DMS53 treated with DMSO at 0.1 percent for 48 hours (cell line): ENCODE measurements around the gene RAPGEF6.
A peak's percentile ranks its signal among the peaks of the same experiment; 100 is the strongest.

Experiments used
- DNase-seq: peaks from one replicate; lab custom pipeline; 2025; ENCODE audit not compliant: unreplicated experiment; lab: John Stamatoyannopoulos, UW

Gene RAPGEF6

DNA sequence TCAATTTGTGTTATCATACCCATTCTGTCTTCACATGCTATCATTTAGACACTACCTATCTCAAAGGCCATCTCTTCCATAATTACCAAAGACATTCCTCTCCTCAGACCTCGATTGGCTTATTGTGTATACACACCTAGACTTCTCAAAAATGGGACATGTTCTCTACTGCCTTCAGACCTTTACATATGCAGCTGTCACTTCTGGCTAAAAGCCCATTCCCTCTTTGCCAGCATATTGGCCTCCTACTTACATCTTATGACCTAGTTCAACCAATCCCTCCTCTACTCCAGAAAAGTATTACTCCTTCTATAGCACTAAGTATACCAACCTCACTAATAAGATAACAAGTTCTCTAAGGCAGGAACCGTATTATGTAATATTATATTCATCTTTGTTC is 84.4 kb downstream of the RAPGEF6 start:
- DNase-seq: no peak

DNA sequence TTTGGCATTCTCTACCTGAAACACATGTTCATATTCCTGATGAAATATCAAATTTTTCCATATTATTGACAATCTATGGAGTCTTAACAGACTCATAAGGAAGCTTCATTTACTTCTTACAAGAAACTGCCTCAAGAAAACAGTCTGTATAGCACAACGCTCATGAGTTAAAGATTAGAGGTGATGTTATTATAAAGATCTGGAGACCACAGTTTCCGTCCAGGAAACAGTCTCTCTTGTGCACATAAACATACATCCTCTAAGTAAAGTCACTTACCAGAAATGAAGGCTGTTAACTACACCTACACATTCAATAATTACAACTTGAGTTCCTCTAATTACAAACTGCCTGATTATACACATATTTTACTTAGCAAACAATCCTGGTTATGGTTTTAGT is 86.9 kb downstream of the RAPGEF6 start:
- DNase-seq: no peak

DNA sequence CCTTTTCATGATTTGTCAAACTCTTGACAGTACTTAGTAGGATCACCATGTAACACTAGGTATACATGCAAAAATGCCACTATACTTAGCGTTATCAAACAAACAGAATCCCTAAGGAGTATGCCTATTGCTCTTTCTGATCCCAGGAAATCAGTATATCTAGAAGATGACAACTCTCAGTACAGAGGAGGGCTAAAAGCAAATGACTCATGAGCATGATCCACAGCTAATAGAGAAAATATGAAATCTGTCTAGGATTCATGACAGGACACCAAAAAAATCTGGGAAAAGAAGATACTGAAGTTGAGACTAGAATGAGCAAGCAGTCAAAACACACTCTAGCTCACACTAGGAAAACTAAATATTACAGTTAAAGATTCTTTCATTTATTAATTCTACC is 89.2 kb downstream of the RAPGEF6 start:
- no peak for DNase-seq

DNA sequence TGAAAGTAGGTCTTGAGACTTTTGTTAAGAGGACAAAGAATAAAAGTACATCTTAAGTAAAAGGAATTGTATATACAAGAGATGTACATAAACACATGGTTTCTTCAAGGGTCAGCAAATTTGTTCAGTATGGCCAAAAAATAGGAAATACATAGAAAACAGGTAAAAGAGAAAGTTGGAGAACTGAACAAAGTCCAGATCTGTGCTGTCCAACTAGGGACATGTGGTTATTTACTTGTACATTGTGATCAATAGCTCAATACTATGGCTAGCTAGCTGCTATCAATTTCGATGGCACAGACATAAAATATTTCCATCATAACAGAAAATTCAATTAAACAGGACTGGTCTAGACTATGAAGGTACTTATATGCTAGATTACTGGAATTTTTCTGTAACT is 92.3 kb downstream of the RAPGEF6 start:
- no peak for DNase-seq

DNA sequence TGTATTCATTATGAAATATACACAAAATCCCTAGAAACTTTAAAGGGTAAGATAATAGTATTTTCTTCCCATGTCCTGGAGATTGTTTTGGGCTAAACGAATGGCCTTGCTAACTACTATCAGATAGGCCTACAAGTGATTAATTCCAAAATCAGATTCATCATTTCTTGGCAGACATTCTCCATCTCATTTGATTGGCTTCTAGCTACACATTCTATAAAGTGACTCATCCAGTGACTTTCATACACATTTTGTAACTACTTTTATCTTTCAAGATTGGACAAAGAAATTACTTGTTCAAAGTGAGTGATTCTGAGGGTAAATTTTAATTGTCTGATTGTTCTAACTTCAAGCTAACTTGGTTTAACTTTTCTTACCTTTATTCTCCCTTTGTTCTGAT is 93.3 kb downstream of the RAPGEF6 start:
- no peak for DNase-seq

DNA sequence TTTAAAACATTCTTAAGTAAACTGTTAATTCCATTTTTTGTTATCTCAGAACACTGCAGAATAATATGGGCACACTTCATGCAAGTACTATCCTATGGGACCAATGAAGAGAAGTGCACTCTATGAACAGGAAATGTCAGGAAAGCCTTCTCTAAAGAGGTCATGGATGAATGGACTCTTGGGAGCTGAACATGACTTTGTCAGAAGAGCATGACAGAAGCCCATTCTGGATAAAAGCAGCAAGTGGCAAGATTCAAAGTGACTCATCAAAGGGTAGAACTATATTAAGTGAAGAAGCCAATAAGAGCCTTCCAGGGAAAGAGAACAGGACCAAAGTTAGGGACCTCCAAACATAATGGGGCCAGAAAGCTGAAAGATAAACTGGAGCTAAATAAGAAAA is 94.0 kb downstream of the RAPGEF6 start:
- DNase-seq: peak; percentile 96

DNA sequence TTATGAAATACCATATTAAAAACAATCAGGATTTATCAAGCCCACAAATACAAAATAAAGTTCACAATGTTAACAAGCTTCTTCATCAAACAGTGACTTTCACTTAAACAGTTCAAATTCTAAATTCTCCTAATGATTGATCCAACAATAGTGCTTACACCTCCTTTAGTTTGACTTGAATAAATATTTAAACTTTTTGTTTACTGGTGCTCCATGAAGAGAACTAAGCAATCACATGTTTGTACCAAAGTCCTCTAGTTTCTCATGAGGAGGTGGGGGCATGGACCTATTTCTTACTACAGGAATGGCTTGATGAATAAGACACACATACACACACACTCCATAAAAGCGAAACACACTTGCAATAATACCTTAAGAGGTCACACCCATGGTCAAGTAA is 95.8 kb downstream of the RAPGEF6 start:
- no peak for DNase-seq

DNA sequence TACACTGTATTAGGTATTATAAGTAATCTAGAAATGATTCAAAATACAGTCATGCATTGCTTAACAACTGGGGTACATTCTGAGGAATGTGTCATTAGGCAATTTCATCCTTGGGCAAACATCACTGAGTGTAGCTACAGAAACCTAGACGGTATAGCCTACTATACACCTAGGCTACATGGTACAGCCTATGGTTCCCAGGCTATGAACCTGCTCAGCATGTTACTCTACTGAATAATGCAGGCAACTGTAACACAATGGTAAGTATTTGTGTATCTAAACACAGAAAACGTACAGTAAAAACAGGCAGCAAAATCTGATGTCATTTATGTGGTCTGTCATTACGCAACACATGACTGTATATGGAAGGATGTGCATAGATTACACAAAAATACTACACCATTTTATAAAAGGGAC is 96.8 kb downstream of the RAPGEF6 start:
- DNase-seq: peak; percentile 19

DNA sequence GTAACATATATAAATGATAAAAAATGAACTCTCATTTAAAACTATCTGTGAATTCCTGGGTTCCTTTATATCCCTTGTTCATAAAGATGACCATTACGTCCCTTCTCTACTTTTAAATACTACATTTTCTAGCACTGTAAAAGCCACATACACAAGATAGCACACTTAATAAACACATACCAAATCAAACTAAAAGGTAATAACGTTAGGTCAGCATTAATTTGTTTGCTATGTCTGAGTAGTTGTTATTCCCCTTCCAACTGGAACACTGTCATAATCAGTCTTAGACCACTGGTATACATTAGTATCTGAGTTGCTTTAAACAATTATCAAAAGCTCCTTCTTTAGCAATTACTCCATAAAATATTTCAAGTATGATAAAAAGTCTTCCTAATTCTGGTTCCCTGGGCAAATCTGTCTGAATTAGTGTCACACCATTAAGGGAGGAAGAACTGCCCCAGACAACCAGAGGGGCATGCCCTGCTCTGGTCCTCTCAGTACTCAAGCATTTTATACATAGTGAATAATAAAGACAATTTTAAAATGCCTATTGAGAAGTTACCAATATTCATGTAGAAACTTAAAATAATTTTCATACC is 98.1 kb downstream of the RAPGEF6 start:
- no peak for DNase-seq

DNA sequence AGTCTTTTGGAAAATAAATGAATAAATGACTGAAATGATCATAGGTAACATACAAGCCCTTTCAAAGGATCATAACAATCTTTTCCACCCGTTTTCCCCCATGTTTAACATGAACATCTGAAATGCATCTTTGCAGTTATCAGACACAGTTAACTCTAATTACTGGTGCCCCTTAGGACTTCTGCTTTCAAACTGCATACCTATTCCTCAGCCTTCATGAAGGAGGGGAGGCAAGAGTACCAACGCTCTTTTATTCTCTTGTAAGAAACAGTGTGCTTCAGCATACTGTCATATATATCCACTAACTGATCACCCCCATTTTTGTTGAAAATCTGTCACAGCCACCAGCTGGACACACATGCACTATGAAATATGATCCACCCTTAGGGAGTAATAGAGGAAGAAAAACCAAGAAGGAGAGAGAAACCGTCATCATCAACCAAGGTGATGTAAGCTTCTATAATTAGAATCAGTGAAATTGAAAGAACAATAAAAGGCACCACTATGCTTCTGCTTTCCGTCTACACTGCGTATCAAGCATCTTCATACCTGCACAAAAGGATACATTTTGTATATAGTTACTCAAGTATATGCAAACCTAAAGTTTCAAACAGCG is 98.7 kb downstream of the RAPGEF6 start:
- peak; percentile 92 for DNase-seq

DNA sequence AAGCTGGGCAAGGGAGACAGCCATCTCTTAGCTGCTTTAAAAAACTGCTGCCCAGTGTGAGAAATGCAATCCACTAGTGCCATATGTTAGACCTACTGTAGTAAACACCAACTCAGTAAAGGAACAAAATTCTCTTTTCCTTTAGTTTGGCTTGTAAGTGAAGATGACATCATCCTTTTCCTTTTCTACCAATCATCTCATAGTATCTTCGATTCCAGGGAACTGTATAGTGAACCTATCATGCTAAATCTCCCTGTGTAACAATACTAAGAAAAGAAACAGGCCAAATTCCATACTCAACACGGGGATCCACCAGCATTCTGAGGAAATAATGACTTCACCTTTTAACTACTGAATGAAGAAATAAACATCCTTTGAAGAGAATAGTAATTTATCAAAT is 100.1 kb downstream of the RAPGEF6 start:
- DNase-seq: peak; percentile 50

DNA sequence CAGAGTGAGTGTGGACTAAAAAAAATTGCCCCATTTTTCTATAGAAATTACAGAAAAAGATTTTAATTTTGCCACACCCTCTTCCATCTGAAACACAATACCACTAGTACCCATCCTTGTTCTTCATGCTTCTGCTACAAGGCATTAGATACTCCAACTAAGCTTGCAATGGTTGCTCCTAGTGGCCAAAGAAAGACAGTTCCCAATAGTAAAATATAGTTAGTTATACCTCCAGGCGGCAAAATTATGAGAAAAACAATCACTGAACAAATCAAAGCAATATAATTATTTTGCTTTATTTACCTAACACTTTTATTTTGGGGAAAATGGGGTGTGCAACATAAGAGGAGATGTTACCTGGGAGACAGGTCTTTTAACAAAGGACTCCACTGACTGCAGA is 101.2 kb downstream of the RAPGEF6 start:
- peak; percentile 42 for DNase-seq

DNA sequence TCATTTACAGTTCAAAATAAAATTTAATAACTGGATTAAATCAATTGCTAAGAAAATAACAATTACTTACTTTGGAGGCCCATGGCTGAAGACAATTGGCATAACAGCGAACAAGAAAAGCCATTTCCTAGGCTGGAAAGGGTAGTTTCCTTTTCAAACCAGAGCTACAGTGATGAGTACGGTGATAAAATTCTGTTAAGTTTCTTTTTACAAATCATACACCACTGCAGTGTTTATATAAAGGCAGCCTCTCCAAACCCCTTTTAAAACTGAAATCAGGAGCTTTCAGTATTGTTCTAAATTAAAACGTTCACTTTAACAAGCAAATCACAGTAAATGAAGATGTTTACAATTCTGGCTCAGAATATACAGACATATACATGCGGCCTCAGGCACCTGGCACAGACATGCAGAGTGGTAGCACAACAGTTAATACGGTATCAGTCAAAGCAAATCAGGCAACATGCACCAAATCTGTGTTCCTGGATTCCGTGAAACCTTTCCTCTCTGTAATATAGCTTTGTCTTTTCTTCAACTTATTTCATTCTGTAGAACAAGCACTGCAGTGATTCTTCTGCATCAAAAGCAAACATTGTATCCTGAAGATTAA is 102.9 kb downstream of the RAPGEF6 start:
- peak; percentile 44 for DNase-seq

DNA sequence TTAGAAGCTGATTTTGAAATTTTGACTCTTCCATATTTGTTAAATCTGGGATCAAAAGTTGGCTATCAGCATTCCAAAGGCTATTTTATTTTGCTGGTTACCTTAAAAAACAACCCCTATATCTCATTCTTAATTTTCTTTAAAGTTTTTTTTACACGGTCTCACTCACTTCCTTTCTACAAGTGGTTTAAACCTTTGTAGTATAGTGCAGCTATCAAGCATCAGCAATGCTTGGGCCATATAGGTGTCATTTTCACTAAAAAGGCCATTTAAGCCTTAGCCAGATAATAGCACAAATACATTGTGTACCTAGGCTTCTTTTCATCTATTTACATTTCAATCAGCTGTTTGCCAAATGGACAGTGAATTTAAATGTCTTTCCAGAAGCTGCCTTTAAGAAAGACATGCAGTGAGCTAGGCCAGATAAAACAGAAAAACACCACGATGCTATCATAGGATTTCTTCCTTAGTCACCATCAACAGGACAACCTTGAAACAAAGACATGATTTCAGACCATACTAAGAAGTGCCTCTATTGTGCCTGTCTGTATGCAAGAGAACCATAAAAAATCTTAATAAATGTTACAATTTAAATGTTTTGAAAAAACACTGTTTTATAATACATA is 104.2 kb downstream of the RAPGEF6 start:
- peak; percentile 74 for DNase-seq

DNA sequence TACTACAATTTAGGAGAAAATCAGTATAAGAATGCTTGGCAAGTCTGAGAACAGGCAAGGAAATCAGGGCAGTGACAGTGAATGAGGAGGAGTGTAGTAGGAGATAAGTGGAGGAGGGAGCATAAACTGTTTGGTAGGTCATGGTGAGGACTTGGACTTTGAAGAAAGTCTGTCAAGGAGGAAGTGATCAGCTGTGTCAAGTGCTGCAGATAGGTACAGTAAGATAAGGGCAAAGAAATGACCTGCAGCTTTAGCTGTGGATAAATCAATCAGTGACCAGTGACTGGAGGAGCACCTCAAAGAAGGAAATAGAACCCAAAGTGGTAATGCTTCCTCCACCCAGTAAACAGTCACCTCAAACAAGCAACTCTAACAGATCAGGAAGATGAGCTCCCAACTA is 106.3 kb downstream of the RAPGEF6 start:
- DNase-seq: no peak

DNA sequence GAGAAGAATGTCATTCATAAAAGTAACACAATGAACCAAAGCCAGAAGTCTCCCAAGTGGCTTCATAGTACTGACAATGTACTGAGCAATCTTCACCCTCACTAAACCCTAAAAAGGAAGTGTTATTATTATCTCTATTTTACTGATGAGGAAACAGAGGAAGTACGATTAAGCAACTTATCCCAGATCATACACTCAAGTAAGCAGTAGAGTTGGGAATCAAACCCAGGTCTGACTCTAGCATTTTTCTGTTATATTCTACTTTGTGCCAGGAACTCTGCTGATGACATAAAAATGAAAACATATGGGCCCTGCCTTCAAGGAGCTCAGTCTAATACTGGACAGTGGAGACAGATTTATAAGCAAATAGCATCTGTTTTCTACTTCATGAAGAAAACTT is 109.2 kb downstream of the RAPGEF6 start:
- no peak for DNase-seq

DNA sequence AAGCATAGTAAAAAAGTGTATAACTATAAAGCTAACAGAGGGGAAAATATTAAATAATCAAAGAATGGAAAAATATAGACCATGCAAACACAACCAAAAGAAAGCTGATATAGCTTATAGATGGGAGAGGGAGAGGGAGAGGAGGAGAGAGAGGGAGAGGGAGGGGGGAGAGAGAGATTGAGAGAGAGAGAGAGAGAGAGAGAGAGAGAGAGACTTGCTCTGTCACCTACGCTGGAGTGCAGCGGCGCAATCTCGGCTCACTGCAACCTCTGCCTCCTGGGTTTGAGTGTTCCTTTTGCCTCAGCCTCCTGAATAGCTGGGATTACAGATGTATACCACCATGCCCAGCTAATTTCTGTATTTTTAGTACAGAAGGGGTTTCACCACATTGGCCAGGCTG is 110.6 kb downstream of the RAPGEF6 start:
- no peak for DNase-seq

DNA sequence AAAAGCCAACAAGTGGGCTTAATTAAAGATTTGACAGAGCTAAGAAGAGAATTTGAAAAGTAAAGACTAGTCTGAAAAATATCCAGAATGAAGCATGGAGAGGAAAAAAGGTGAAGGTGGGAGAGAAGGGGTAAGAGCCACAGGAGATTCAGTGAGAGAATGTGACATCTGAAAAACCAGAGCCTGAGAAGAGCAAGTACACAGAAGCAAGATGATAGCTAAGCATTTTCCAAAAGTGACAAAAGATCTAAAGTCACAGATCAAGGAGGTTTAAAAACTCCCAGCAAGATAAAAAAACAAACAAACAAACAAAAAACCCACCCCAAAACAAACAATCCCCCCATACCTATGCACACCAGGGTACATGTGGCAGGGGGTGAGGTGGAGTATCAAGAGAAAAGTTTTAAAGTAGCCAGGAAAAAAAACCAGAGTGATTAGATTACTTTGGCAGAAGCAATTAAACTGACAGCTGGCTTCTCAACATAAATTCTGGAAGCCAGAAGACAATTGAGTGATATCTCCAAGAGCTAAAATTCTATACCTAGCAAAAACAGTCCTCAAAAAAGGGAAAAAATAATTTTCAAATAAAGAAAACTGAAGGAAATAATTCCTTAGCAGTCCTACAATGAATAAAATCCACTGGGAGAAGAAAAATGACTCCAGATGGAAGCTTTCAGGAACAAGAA is 111.4 kb downstream of the RAPGEF6 start:
- no peak for DNase-seq

DNA sequence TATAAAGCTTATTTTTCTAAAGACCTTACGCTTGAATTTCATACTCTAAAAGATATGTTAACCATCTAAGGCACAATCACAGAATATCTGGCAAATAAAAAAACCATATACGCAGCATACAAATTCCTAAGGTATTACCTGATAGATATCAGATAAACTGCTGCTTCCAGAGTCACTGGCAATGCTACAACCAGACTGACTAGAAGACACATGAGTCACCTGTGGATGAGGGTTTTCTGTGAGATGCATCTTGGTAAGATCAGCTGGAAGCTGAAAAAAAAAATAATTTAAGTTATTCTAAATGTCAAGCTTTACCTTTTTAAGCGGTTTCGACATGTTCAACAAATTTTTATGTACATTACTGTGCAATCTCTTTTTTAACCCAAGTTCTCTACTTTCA is 113.8 kb downstream of the RAPGEF6 start:
- no peak for DNase-seq

DNA sequence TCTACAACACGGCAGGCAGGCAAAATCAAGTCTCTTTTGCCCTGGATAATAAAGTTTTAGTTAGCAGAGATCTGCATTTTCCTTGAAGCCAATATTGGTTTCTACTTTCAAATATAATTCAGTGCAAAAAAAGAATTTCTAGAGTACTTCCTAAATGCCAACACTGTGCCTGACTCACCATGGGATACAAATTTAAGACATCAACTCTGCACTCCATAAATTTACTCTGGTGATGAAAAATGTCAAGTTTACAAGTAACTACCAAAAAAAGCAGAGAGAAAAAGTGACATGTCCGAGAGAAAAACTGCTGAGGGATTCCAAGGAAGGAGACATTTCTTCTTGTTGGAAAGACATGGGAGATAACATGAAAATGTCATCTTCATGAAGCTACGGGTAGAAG is 119.7 kb downstream of the RAPGEF6 start:
- DNase-seq: no peak

DNA sequence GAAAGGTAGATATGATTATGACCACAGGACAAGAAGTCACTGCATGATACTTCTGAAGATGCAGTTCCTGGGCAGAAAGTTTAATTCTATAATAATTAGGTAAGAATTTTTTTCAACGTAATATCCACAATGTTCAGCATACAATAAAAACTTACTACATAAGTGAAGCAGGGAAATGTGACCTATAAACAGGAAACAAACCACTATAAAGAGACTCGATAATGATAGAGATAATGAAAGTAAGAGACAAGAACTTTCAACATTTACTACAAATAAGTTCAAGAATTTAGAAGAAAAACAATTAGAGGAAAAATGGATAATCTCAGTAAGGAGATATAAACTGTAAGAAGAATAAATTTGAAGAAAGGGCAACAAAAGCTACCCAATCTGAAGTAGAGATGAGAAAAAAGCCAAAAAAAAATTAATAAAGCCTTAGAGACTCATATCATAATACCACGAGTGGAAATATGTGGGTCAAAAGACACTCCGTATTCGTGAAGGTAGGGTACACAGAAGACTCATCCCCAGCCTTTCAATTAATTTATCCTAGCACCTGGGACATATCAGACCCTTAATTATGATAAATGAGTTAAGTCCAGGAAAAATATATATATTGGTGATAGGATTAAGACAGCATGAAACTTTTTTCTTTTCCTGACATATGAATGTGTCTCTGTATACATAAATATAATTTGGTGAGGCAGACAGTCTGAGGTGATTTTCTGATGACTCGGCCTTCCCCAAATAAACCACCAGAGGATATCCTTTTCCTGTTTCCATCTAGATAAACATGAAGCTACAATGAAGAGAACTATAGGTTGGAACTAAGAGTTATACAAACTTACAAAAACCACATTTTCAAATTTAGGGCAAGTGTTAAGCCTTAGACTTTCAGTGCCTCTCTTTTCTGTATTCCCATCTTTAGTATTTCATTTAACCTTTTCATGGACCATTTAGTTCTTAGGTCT is 120.4 kb downstream of the RAPGEF6 start:
- peak; percentile 26 for DNase-seq
